GM12878 (cell line): ENCODE results near the gene MAGEA11. TPM values are rescaled to one million over a fixed set of nuclear protein-coding genes. Genes with fewer than 3 reads are reported as not detected.

Experiments
- ATAC-seq: fragments of 200-7000 bp; cut with Tn5 transposase; 3 replicates; pipeline ENCODE4 v1.9.1; 2020; ENCODE audit warnings: mild to moderate bottlenecking, moderate library complexity
- BruUV-seq: library from RNA; stranded (reverse); fragments of 400-500 nt; replicated peaks from 2 replicates; lab custom pipeline; 2021; lab: Mats Ljungman, UMichigan
- CTCF ChIA-PET: fragments of 300-600 bp; sonication (Branson Sonifier 250); formaldehyde crosslinking; extraction: SDS; loops from one replicate; lab custom pipeline; 2021; ENCODE audit warnings: inconsistent platforms; lab: Yijun Ruan, JAX
- POLR2A ChIA-PET: fragments of 350-600 bp; formaldehyde crosslinking; extraction: SDS; loops from one replicate; lab custom pipeline; 2021; ENCODE audit warnings: inconsistent platforms; lab: Charles Lee
- RAD21 ChIA-PET: fragments of 300-600 bp; sonication (Branson Sonifier 250); formaldehyde crosslinking; loops from one replicate; lab custom pipeline; 2023; ENCODE audit warnings: antibody characterized with exemption; ENCODE audit not compliant: unreplicated experiment; lab: Charles Lee
- SMC1A ChIA-PET: fragments of 300-600 bp; sonication (Branson Sonifier 250); formaldehyde crosslinking; loops from one replicate; lab custom pipeline; 2023; ENCODE audit not compliant: unreplicated experiment, uncharacterized antibody; lab: Charles Lee
- DNase-seq: peaks from one replicate; pipeline ENCODE4 v3.0.0-alpha.2; 2011; ENCODE audit warnings: low read depth, low spot score
- FAIRE-seq: peaks from 3 replicates; lab custom pipeline; 2011; peaks lifted over from hg19 to GRCh38; lab: Jason Lieb, UNC
- H2AFZ ChIP-seq: 2 replicates; pipeline ENCODE4 v1.6.0; 2011; ENCODE audit warnings: low read depth, low read length, control low read depth; ENCODE audit not compliant: control insufficient read depth
- H3K27ac ChIP-seq: 2 replicates; pipeline ENCODE4 v1.5.1; 2011; ENCODE audit warnings: control low read depth; ENCODE audit not compliant: control insufficient read depth, insufficient read depth
- H3K27me3 ChIP-seq, 2 experiments: replicated peaks in 1 of 2; 2 replicates each; pipeline versions ENCODE4 v1.6.0 to v1.6.1; 2011; ENCODE audit warnings: low read length in 1 of 2; ENCODE audit not compliant: control insufficient read depth in 2 of 2, insufficient read depth in 2 of 2
- H3K36me3 ChIP-seq, 2 experiments: 2 replicates each; pipeline ENCODE4 v1.5.1; 2011; ENCODE audit warnings: low read length in 1 of 2; ENCODE audit not compliant: control insufficient read depth in 2 of 2, insufficient read depth in 2 of 2
- H3K4me1 ChIP-seq: 2 replicates; pipeline ENCODE4 v1.6.1; 2011; ENCODE audit warnings: mild to moderate bottlenecking, low read length, moderate library complexity, mixed read lengths; ENCODE audit not compliant: control insufficient read depth, insufficient read depth
- H3K4me2 ChIP-seq: 2 replicates; pipeline ENCODE4 v1.6.0; 2011; ENCODE audit warnings: control low read depth; ENCODE audit not compliant: control insufficient read depth, insufficient read depth
- H3K4me3 ChIP-seq: fragments of 200-600 bp; sonication (generic); 2 replicates; pipeline ENCODE4 v1.5.1; 2016
- H3K79me2 ChIP-seq: 2 replicates; pipeline ENCODE4 v1.6.0; 2011; ENCODE audit warnings: low read length; ENCODE audit not compliant: control insufficient read depth, insufficient read depth
- H3K9ac ChIP-seq: 2 replicates; pipeline ENCODE4 v1.8.0; 2011; ENCODE audit warnings: low read length, control low read depth, mixed read lengths; ENCODE audit not compliant: control insufficient read depth, insufficient read depth
- H3K9me3 ChIP-seq: replicated peaks from 3 replicates; pipeline ENCODE4 v1.5.1; 2011; ENCODE audit warnings: mild to moderate bottlenecking, low read length; ENCODE audit not compliant: control insufficient read depth, insufficient read depth
- H4K20me1 ChIP-seq: 2 replicates; pipeline ENCODE4 v1.6.0; 2011; ENCODE audit not compliant: control insufficient read depth, insufficient read depth
- BCL3 ChIP-seq: IDR thresholded peaks from 2 replicates; pipeline ENCODE4 v1.6.1; 2011; ENCODE audit warnings: borderline replicate concordance, low read depth, mild to moderate bottlenecking, moderate library complexity, low read length; ENCODE audit not compliant: insufficient read depth, poor library complexity, severe bottlenecking
- BRCA1 ChIP-seq: IDR thresholded peaks from 2 replicates; pipeline ENCODE4 v1.6.1; 2011; ENCODE audit warnings: low read depth, low read length, improper control_type of control experiment
- CBFB ChIP-seq: IDR thresholded peaks from 2 replicates; pipeline ENCODE4 v1.6.1; 2016; ENCODE audit warnings: antibody characterized with exemption, low read depth
- NKRF ChIP-seq: fragments of 450-650 bp; conservative IDR thresholded peaks from 2 replicates; pipeline ENCODE4 v1.6.1; 2017; ENCODE audit warnings: mild to moderate bottlenecking, moderate library complexity
- SIX5 ChIP-seq: IDR thresholded peaks from 2 replicates; pipeline ENCODE4 v1.6.1; 2011; ENCODE audit warnings: mild to moderate bottlenecking, low read depth, low read length, moderate library complexity; ENCODE audit not compliant: severe bottlenecking
- TCF3 ChIP-seq: IDR thresholded peaks from 2 replicates; pipeline ENCODE4 v1.6.1; 2012; ENCODE audit warnings: low read depth, mild to moderate bottlenecking, low read length, borderline replicate concordance; ENCODE audit not compliant: insufficient read depth
- WGBS: methylation state at CpG from one replicate; pipeline ENCODE4 v1.1.6; 2016; ENCODE audit warnings: low lambda C conversion rate; ENCODE audit not compliant: insufficient replicate concordance, insufficient coverage; ENCODE audit errors: missing lambda C conversion rate; 5-methylcytosine and 5-hydroxymethylcytosine counted together
- in situ Hi-C: fragments of 300-500 bp; cut with MboI; formaldehyde crosslinking; loops from 9 replicates; pipeline ENCODE4 v1.14.3; 2018; ENCODE audit warnings: mixed read lengths
- intact Hi-C: fragments of 100-400 bp; cut with micrococcal nuclease; formaldehyde crosslinking; loops from one replicate; pipeline ENCODE4 v1.14.2; 2022; ENCODE audit not compliant: unreplicated experiment
- polyA plus RNA-seq, 11 experiments: library from polyadenylated mRNA; depleted of rRNA in 4 of 11; unstranded in 6 of 11; stranded (reverse) in 5 of 11; fragments of >200 nt; fragmentation: Nextera tagmentation in 4 of 11; fragmentation: Illumina TruSeq in 1 of 11; extraction: Ambion mirVana in 4 of 11; extraction: Trizol in 1 of 11; gene quantifications; 1 replicate in 1 of 11; 2 replicates in 10 of 11; pipeline versions ENCODE4 v1.2.1 to v1.2.3, GENCODE V29; 2011 to 2016; ENCODE audit warnings: inconsistent platforms in 2 of 11, missing spikeins in 2 of 11, low read depth in 1 of 11
- total RNA-seq, 4 experiments: library from RNA; depleted of rRNA in 3 of 4; stranded (reverse); fragments of >200 nt in 3 of 4; fragmentation: Illumina TruSeq in 1 of 4; extraction: Trizol in 1 of 4; gene quantifications; 2 replicates each; pipeline versions ENCODE4 v1.2.1 to v1.2.3, GENCODE V29; 2013 to 2021

MAGEA11 gene
- total and polyA plus RNA-seq, 10 of the 15 experiments (the other 5 are each of a cell fraction or from before 2014, with no cell fraction given), result 0.07 TPM; not detected in 9

- H3K9me3 ChIP-seq, result no peaks in the 10 kb centered on the region
- H2AFZ ChIP-seq, result no peak overlapping the region
- TF ChIP-seq BCL3 (no peak), CBFB (no peak), NKRF (no peak), SIX5 (no peak), TCF3 (no peak), BRCA1 (no peak)
- 3% methylated on average over 2 of the region's 2 CpGs for WGBS
- in situ Hi-C loops (no loop called here), intact Hi-C loops (no loop called here)
- no peaks in the 10 kb centered on the region for H3K79me2 ChIP-seq
- no peaks in the 10 kb centered on the region for H4K20me1 ChIP-seq
- DNase-seq (no peak), FAIRE-seq (no peak), ATAC-seq (no peak)
- no peak overlapping the region for H3K4me2 ChIP-seq
- H3K4me1 ChIP-seq, result no peaks in the 10 kb centered on the region
- no peaks in the 10 kb centered on the region for H3K27me3 ChIP-seq
- no peak overlapping the region for H3K9ac ChIP-seq
- ChIA-PET SMC1A (no interaction called here), RAD21 (no interaction called here), CTCF (no interaction called here), POLR2A (no interaction called here)
- H3K4me3 ChIP-seq, result no peak overlapping the region
- H3K36me3 ChIP-seq, result no peaks in the 10 kb centered on the region
- no TSS peak for BruUV-seq
- no peak overlapping the region for H3K27ac ChIP-seq
Observed at GRCh38 chrX:149707147-149707901, 4.5 kb upstream of the MAGEA11 start.
